SJCRH30 (cell line): Measurements from ENCODE around the gene CDKN1A. TPM values are rescaled to one million over a fixed set of nuclear protein-coding genes. Genes with fewer than 3 reads are reported as not detected.
"Not testable (repeated sequence)": the region's sequence is repeated elsewhere in the genome, so short reads cannot be mapped to it uniquely, and the experiment has no call there.

Experiments used
- DNase-seq, 2 experiments: peaks; one replicate each; pipeline ENCODE4 v3.0.0-alpha.2; 2015 to 2020
- H3K27ac ChIP-seq: fragments of 250-450 bp; sonication (Bioruptor Pico); 2 replicates; pipeline ENCODE4 v1.5.1; 2020; ENCODE audit warnings: mild to moderate bottlenecking, moderate library complexity
- H3K27me3 ChIP-seq: fragments of 250-450 bp; sonication (Bioruptor Pico); 2 replicates; pipeline ENCODE4 v1.5.1; 2020; ENCODE audit warnings: mild to moderate bottlenecking, moderate library complexity
- H3K36me3 ChIP-seq: fragments of 250-450 bp; sonication (Bioruptor Pico); 2 replicates; pipeline ENCODE4 v1.5.1; 2020; ENCODE audit warnings: mild to moderate bottlenecking, moderate library complexity
- H3K4me1 ChIP-seq: fragments of 250-450 bp; sonication (Bioruptor Pico); 2 replicates; pipeline ENCODE4 v1.5.1; 2020; ENCODE audit warnings: mild to moderate bottlenecking, moderate library complexity
- H3K4me3 ChIP-seq: fragments of 250-450 bp; sonication (Bioruptor Pico); 2 replicates; pipeline ENCODE4 v1.5.1; 2020; ENCODE audit warnings: mild to moderate bottlenecking, moderate library complexity
- H3K9me3 ChIP-seq: fragments of 250-450 bp; sonication (Bioruptor Pico); replicated peaks from 2 replicates; pipeline ENCODE4 v1.5.1; 2020; ENCODE audit warnings: mild to moderate bottlenecking, moderate library complexity
- total RNA-seq: library from RNA; depleted of rRNA; stranded (reverse); fragments of >200 nt; shearing (Covaris generic); gene quantifications from 2 replicates; pipeline ENCODE4 v1.2.3, GENCODE V29; 2014

CDKN1A gene
- total RNA-seq, 1 experiment from 2014 or later, result 57.8 TPM

GRCh38 chr6:36704961-36705577, 26.6 kb downstream of the CDKN1A start:
- not testable (repeated sequence) for H3K4me1 ChIP-seq, H3K4me3 ChIP-seq, DNase-seq, H3K27ac ChIP-seq, H3K36me3 ChIP-seq, H3K9me3 ChIP-seq, H3K27me3 ChIP-seq

GRCh38 chr6:36706339-36706738, 27.8 kb downstream of the CDKN1A start:
- no peak for DNase-seq
- Histone ChIP-seq H3K27ac (no peak overlapping the region), H3K27me3 (no peaks in the 10 kb centered on the region; the same call in 1 of the 2 replicates), H3K9me3 (no peaks in the 10 kb centered on the region), H3K4me1 (0 out of 2 replicates have a peak, but pooled peaks cover 5% of the 10 kb centered on the region), H3K4me3 (no peak overlapping the region), H3K36me3 (no peaks in the 10 kb centered on the region)

GRCh38 chr6:36712816-36713215, 34.3 kb downstream of the CDKN1A start:
- H3K27me3 ChIP-seq, result peaks cover 8% of the 10 kb centered on the region; the same call in 1 of the 2 replicates

GRCh38 chr6:36713846-36714245, 35.3 kb downstream of the CDKN1A start:
- H3K27me3 ChIP-seq, result peaks cover 10% of the 10 kb centered on the region; the same call in 1 of the 2 replicates
- no peaks in the 10 kb centered on the region for H3K9me3 ChIP-seq
- DNase-seq, result no peak
- H3K27ac ChIP-seq, result no peak overlapping the region
- H3K4me3 ChIP-seq, result no peak overlapping the region
- no peaks in the 10 kb centered on the region for H3K36me3 ChIP-seq
- H3K4me1 ChIP-seq, result no peaks in the 10 kb centered on the region

More at GRCh38 chr6:36712816-36713215, 34.3 kb downstream of the CDKN1A start:
- Histone ChIP-seq H3K27ac (no peak overlapping the region), H3K9me3 (no peaks in the 10 kb centered on the region), H3K4me3 (no peak overlapping the region), H3K36me3 (no peaks in the 10 kb centered on the region), H3K4me1 (no peaks in the 10 kb centered on the region)
- DNase-seq, result no peak

GRCh38 chr6:36714511-36714910, 36.0 kb downstream of the CDKN1A start:
- Histone ChIP-seq H3K4me1 (no peaks in the 10 kb centered on the region), H3K27me3 (peaks cover 10% of the 10 kb centered on the region; the same call in 1 of the 2 replicates), H3K4me3 (no peak overlapping the region), H3K36me3 (no peaks in the 10 kb centered on the region), H3K27ac (no peak overlapping the region), H3K9me3 (no peaks in the 10 kb centered on the region)
- no peak for DNase-seq

- H3K27me3 ChIP-seq, result peaks cover 10% of the 10 kb centered on the region; the same call in 1 of the 2 replicates
- H3K27ac ChIP-seq, result no peak overlapping the region
- no peak overlapping the region for H3K4me3 ChIP-seq
- no peaks in the 10 kb centered on the region for H3K9me3 ChIP-seq
- no peaks in the 10 kb centered on the region for H3K4me1 ChIP-seq
- no peak for DNase-seq
- H3K36me3 ChIP-seq, result no peaks in the 10 kb centered on the region
Observed at GRCh38 chr6:36715469-36715868, 37.0 kb downstream of the CDKN1A start.

- Histone ChIP-seq H3K27ac (no peak overlapping the region), H3K4me1 (no peaks in the 10 kb centered on the region), H3K27me3 (peaks cover 10% of the 10 kb centered on the region; the same call in 1 of the 2 replicates), H3K36me3 (no peaks in the 10 kb centered on the region), H3K9me3 (no peaks in the 10 kb centered on the region), H3K4me3 (no peak overlapping the region)
- DNase-seq, result no peak
Observed at GRCh38 chr6:36716476-36717093, 38.1 kb downstream of the CDKN1A start.

- no peak for DNase-seq
- Histone ChIP-seq H3K27ac (no peak overlapping the region), H3K36me3 (no peaks in the 10 kb centered on the region), H3K27me3 (peaks cover 10% of the 10 kb centered on the region; the same call in 1 of the 2 replicates), H3K4me3 (no peak overlapping the region), H3K4me1 (no peaks in the 10 kb centered on the region), H3K9me3 (no peaks in the 10 kb centered on the region)
Observed at GRCh38 chr6:36717231-36717825, 38.8 kb downstream of the CDKN1A start.

- no peak overlapping the region for H3K4me3 ChIP-seq
- H3K4me1 ChIP-seq, result no peaks in the 10 kb centered on the region
- no peak overlapping the region for H3K27ac ChIP-seq
Observed at GRCh38 chr6:36717871-36718540, 39.5 kb downstream of the CDKN1A start.

GRCh38 chr6:36718560-36718959, 40.0 kb downstream of the CDKN1A start:
- no peaks in the 10 kb centered on the region for H3K36me3 ChIP-seq
- no peak overlapping the region for H3K4me3 ChIP-seq

More at GRCh38 chr6:36717871-36718540, 39.5 kb downstream of the CDKN1A start:
- Histone ChIP-seq H3K9me3 (no peaks in the 10 kb centered on the region), H3K36me3 (no peaks in the 10 kb centered on the region), H3K27me3 (peaks cover 10% of the 10 kb centered on the region; the same call in 1 of the 2 replicates)
- no peak for DNase-seq

GRCh38 chr6:36719126-36719525, 40.6 kb downstream of the CDKN1A start:
- no peak for DNase-seq
- Histone ChIP-seq H3K9me3 (no peaks in the 10 kb centered on the region), H3K27ac (no peak overlapping the region), H3K4me1 (no peaks in the 10 kb centered on the region), H3K36me3 (no peaks in the 10 kb centered on the region), H3K4me3 (no peak overlapping the region), H3K27me3 (peaks cover 10% of the 10 kb centered on the region; the same call in 1 of the 2 replicates)

More at GRCh38 chr6:36718560-36718959, 40.0 kb downstream of the CDKN1A start:
- Histone ChIP-seq H3K4me1 (no peaks in the 10 kb centered on the region), H3K27me3 (peaks cover 10% of the 10 kb centered on the region; the same call in 1 of the 2 replicates), H3K9me3 (no peaks in the 10 kb centered on the region), H3K27ac (no peak overlapping the region)
- DNase-seq, result no peak

- Histone ChIP-seq H3K36me3 (no peaks in the 10 kb centered on the region), H3K4me3 (no peak overlapping the region), H3K27ac (no peak overlapping the region), H3K27me3 (peaks cover 10% of the 10 kb centered on the region; the same call in 1 of the 2 replicates), H3K9me3 (no peaks in the 10 kb centered on the region), H3K4me1 (no peaks in the 10 kb centered on the region)
- no peak for DNase-seq
Observed at GRCh38 chr6:36720251-36721141, 42.0 kb downstream of the CDKN1A start.

- H3K36me3 ChIP-seq, result no peaks in the 10 kb centered on the region
- H3K9me3 ChIP-seq, result no peaks in the 10 kb centered on the region
- H3K4me1 ChIP-seq, result no peaks in the 10 kb centered on the region
- H3K4me3 ChIP-seq, result no peak overlapping the region
- no peak for DNase-seq
- H3K27ac ChIP-seq, result no peak overlapping the region
- peaks cover 10% of the 10 kb centered on the region; the same call in 1 of the 2 replicates for H3K27me3 ChIP-seq
Observed at GRCh38 chr6:36721369-36722140, 43.0 kb downstream of the CDKN1A start.
